Activated CD4-positive, alpha-beta T cell treated with anti-CD3 and anti-CD28 coated beads, Interleukin-2, amount 50 U/mL, for 4 hours (primary cell): ENCODE measurements around the gene COL3A1.

Source experiments
- DNase-seq, 2 experiments: peaks; one replicate each; pipeline ENCODE4 v3.0.0-alpha.2; 2020

Gene COL3A1

DNA sequence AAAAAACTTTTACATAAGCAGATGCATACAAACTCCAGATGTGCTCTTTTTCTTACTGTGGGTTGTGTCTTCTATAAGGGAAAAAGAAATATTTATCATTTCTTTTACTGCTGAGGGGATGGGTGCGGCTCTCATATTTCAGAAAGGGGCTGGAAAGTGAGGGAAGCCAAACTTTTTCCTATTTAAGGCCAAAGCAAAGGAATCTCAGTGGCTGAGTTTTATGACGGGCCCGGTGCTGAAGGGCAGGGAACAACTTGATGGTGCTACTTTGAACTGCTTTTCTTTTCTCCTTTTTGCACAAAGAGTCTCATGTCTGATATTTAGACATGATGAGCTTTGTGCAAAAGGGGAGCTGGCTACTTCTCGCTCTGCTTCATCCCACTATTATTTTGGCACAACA, at the start of gene COL3A1:
Gene COL3A1, plus strand, starts transcription at position 210 of the 400 bp plus-strand sequence. Its CDS starts 117 bp downstream, at position 327.
- no peak for DNase-seq

GRCh38 chr2:188928643-188929042, 45.5 kb upstream of the COL3A1 start:
- DNase-seq, result no peak

DNA sequence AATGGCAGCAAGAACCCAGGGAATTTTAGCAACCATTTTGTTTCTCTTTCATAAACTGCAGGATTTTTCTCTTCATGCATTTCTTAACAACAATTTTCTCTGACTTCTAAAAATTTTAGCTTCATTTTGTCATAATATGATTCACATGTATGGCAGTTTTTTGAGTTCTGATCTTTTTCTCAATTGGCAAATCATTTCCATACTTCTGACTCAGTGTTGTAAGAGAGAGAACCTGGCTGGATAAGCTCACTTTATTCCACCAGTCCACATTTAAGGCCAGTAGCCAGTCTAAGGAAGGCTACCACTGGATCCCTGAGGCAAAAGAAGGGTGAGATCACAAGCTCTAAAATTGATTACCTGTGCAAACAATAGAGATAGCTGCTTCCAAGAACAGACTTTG, 42.8 kb upstream of the COL3A1 start:
- no peak for DNase-seq

DNA sequence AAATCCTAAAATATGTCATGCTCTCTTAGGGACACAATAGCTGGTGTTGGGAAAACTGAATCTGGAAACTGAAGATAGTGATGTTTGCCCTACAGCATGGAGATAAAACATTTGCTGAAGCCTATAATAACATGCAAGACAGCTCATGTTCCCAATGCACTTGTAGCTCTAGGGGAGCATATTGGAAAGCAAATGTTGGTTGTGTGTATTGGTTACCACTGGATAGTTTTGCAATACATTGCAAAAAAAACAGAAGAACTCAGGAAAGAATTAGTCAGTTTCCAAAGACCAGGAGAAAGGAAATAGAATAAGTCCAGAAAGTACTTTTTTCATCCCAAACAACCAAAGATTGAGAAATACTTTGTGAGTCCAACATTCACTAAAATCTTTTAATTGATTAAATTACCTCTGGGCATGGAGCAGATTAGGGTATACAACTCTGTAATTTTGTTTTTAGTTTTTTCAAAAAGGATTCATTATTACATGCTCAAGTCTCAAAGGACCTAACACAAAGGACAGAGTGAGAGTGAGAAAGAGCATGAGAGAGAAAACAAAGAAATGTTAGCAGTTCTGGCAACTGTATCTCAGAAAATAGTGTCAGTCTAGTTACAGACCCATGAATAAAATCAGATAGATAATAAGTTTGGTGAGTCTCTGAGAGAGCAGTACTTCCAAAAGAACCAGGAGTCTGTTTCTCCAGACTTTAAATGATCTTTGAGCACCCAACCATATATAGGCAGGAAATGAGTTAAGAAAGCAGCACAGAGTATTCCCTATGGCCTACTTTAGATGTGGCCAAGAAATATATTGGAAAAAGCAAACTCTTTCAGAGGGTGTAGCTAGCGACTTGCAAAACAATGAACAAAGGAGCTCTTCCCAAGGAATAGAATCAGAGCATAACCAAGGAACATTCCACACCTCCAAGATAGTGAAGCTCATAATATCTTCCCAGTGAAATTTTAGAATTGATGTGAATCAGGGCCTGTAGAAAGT, 36.6 kb upstream of the COL3A1 start:
- no peak for DNase-seq

DNA sequence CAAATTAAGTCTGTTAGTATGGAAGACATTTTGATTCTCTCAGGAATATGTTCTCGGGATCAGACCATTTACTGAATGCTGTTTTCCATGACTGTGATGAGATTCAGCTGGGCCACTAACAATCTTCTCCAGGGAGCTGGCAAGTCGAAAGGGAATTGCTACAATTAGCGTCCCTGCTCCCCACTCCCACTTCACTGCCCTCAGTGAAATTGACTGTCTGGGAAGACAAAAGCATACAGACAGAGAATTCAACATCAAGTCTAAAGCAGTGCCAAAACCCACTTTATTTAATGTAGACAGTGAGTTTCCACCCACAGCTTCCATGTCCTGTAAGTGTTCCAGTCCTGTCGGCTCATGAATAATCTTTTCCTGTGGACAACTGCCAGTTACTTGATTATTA, 34.0 kb upstream of the COL3A1 start:
- no peak for DNase-seq

DNA sequence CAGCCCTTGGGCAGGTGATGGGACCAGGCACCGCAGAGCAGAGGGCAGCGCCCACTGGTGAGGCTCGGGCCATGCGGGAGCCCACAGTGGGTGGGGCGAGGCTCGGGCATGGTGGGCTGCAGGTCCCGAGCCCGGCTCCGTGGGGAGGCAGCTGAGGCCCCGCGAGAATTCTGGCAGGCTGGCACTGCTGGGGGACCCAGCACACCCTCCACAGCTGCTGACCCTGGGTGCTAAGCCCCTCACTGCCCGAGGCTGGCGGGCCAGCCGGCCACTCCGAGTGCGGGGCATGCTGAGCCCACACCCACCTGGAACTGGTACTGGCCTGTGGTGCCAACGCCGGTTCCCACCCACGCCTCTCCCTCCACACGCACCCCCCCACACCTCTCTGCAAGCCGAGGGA, 29.7 kb upstream of the COL3A1 start:
- DNase-seq, result no peak

- no peak for DNase-seq
Observed at GRCh38 chr2:188949046-188949818, 24.9 kb upstream of the COL3A1 start.

DNA sequence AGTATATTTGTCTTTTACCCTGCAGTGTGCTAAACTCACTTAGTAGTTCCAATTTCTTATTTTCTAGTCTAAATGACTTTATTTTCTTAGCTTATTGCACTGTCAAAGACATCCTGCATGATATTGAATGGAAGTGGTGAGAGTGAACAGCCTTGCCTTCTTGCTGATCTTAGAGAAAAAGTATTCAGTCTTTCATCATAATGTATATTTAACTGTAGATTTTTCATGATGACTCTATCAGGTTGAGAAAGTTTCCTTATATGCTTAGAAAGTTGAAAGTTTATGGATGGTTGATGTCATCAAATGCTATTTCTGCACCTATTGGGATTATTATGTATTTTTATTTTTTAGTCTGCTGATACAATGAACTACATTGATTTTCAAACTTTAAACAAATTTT, 21.3 kb upstream of the COL3A1 start:
- DNase-seq, result no peak

- no peak for DNase-seq
Observed at GRCh38 chr2:188956290-188956689, 17.9 kb upstream of the COL3A1 start.

DNA sequence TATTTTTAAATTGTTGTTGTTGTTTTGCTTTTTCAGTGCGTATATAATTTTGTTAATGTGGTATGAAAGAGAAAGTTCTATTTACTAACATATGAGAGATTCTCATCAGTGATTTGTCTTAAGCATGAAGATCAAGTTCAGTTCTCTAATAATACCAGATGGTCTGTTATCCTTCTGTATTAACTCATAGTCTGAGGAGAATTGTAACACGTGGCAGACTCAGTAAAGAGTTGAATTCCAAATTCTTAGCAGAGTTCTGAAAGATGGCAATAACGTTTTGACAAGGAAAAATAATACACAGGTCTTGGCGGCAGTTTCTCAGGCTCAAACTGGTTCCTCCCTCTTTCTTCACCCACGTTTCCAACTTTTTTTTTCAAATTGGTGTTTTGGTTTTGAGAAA, 17.2 kb upstream of the COL3A1 start:
- DNase-seq, result no peak

GRCh38 chr2:188957646-188958045, 16.5 kb upstream of the COL3A1 start:
- DNase-seq, result no peak

GRCh38 chr2:188963741-188964140, 10.4 kb upstream of the COL3A1 start:
- no peak for DNase-seq

DNA sequence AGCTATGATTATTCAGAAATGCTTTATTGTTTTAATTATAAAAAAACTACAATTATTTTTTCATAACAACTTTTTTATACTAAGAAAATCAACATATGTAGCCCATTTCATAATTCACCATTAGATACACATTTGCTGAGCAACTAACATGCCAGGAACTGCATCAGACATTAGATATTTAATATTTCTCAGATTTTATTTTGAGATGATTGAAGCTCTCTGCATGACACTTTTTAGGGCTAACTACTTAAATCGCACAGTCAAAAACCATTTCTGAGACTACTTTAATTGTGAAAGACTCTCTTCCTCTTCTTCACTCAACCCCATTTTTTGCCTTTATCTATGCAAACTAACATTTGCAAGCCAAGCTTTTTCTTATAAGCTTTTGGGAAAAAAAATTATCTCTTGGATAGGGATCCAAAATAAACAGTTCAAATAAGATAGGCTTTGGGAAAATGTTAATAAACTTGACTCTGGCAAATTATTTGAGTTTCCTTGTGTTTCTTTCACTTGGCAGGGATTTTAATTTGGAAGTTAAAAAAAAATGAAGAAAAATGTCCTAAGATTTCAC, 9.1 kb upstream of the COL3A1 start:
- DNase-seq, result no peak

DNA sequence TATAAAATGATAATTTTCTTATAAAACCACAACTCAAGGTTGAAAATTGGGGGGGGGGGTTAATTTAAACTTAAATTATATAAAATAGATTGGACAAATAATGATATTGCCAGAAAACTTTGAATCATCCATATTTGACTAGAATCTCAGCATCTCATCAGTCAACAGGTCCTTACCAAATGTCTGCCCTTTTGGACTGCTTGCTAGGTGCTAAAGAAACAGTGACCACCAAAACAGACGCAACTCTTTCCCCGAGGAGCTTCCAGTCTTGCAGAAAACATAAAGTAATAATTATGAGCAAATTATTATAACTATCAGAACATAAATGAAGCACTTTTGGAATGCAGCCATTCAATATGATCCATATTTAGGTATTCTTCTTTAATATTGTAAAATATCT, 8.6 kb upstream of the COL3A1 start:
- no peak for DNase-seq

DNA sequence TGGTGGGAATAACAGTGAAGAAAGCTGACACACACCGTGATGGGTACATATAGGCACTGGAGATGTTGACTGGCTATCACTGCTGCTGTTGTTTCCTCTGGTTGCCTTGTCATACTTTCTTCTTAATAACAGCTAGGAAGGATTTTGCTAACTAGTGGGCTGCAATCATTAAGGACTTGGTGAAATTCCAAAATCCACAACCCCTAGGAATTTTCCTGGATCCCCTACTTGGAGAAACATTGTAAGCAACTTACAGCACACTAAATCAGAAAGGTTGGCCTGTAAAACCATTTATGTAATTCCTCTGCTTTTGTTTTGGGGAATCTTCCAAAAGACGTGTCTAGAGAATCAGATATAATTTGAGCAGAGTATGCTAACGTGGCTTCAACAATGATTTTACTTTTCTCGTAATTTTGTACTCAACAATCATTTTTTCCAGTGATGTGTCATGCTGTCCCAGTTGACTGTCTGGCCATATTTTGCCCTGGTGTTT, 8.0 kb upstream of the COL3A1 start:
- DNase-seq, result no peak

- DNase-seq, result no peak
Observed at GRCh38 chr2:188966728-188967440, 7.3 kb upstream of the COL3A1 start.

- no peak for DNase-seq
Observed at GRCh38 chr2:188969236-188969635, 4.9 kb upstream of the COL3A1 start.

DNA sequence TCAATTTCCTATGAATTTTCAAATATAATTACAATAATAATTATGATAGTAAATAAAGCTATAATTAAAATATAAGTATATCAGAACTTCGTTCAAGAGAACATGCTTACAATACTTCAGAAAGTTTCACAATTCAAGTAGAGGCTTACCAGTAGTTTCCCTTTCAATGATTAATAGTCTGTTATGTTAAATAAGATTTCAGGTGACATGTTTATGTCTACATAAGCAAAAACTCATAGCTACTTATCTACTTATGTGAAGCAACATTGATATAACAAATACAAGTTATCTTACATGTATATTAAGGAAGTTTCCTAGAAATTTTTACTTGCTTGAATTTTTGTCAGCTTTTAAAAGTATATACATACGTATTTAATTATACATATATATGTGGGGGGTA, 4.5 kb upstream of the COL3A1 start:
- DNase-seq, result no peak

DNA sequence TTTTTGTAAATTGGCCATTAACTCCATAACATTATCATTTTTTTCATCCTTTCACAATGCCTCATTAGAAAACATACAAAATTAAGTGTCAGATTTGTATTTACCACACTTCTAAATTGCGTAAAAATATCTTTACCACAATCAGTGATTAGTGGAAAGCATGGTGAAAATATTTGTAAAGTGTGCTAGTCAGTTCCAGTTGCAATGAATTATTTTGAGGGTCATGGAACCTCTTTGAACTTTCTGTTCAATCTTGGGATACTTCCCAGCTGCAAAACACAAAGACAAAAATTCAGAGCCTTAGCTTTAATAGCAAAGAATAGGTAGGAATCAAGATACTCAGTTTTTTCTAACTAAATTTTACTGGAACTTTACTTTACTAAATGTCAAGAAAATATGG, 4.0 kb upstream of the COL3A1 start:
- no peak for DNase-seq

- no peak for DNase-seq
Observed at GRCh38 chr2:188971432-188971861, 2.7 kb upstream of the COL3A1 start.

- no peak for DNase-seq
Observed at GRCh38 chr2:188973641-188974040, 532 bp upstream of the COL3A1 start.

GRCh38 chr2:188975497-188976102, 1.4 kb downstream of the COL3A1 start:
- DNase-seq, result no peak
